ENCODE results near the gene CACNA2D1. TPM values are rescaled to one million over a fixed set of nuclear protein-coding genes. Genes with fewer than 3 reads are reported as not detected.

CACNA2D1 gene
- total RNA-seq, 4 donors from 2014 or later, result 17.7 to 22.0 (median 18.4) TPM

DNA sequence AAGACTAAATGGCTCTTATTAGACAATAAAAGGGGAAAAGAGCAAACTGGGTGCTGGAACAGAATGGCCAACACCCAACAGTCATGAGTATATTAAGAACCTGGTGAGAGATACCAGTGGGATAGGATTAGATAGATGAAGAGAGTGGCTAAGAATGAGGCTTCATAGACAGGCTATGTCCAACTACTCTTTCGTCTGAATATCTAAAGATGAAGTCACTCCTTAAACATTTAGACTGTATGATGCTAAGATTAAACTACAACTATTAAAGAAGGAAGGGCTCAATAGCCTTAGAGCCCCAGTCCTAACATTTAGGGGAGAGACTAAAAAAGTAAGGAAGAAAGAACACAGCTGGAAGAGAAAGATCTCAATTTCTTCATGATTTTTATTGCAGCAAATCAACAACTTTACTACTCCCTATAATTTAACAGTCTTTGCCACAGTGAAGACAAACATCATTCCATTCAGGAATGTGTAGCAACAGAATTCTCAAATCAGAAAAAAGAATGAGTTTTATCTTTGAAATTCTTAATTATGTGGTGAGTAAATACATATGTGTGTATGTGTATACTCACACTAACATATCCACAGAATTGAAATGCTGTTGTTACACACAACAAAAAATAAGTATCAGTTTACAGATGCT is 45.6 kb downstream of the CACNA2D1 start:
- Histone ChIP-seq H3K4me1 (no peaks in the 10 kb centered on the region), H3K4me3 (no peak overlapping the region), H3K27ac (no peak overlapping the region), H3K36me3 (peaks cover 0 to 5% (median 0%) of the 10 kb centered on the region in 3 donors), H3K27me3 (no peaks in the 10 kb centered on the region), H3K9me3 (no peaks in the 10 kb centered on the region)
- DNase-seq (ENCODE audit: low spot score in 2 of 2), result no peak
- WGBS, 2 donors, result 61 to 69% methylated on average over 1 of the region's 1 CpG
- no peak for TF ChIP-seq EP300 (IDR thresholded peaks at IDR 0.05)
- TF ChIP-seq CTCF (IDR thresholded peaks at IDR 0.05), result no peak
- TF ChIP-seq POLR2A (IDR thresholded peaks at IDR 0.05), result no peak

DNA sequence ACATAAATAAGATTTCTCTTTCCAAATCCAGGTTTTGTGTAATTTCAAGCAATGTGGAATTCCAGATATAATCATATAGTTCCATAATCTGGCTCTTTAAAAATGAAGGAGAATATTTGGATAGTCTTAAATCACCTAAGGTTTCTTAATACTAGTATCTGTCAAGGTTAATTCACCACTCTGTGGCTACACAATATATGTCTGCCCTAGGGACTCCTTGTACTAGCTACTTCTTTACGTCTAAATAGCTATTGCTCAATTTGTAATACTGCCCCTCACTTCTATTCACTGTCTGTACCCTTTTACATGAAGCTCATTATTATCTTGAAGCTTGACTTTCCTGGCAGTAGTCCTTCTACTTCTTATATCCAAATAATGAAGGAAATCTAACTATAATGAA is 47.2 kb downstream of the CACNA2D1 start:
- Histone ChIP-seq H3K36me3 (no peaks in the 10 kb centered on the region), H3K27ac (no peak overlapping the region), H3K4me1 (no peaks in the 10 kb centered on the region), H3K9me3 (peaks cover 0 to 4% (median 0%) of the 10 kb centered on the region in 4 donors), H3K4me3 (no peak overlapping the region), H3K27me3 (no peaks in the 10 kb centered on the region)
- 85 to 93% methylated on average over 1 of the region's 1 CpG for WGBS, 2 donors
- no peak for TF ChIP-seq POLR2A (IDR thresholded peaks at IDR 0.05)
- TF ChIP-seq CTCF (IDR thresholded peaks at IDR 0.05), result no peak
- TF ChIP-seq EP300 (IDR thresholded peaks at IDR 0.05), result no peak
- DNase-seq (ENCODE audit: low spot score in 2 of 2), result no peak

- H3K4me1 ChIP-seq, result no peaks in the 10 kb centered on the region
- peaks cover 0 to 4% (median 0%) of the 10 kb centered on the region in 4 donors for H3K9me3 ChIP-seq
- TF ChIP-seq EP300 (IDR thresholded peaks at IDR 0.05) (no peak), CTCF (IDR thresholded peaks at IDR 0.05) (no peak), POLR2A (IDR thresholded peaks at IDR 0.05) (no peak)
- no peak overlapping the region for H3K27ac ChIP-seq
- no peaks in the 10 kb centered on the region for H3K27me3 ChIP-seq
- WGBS, 2 donors, result 94 to 99% methylated on average over 4 of the region's 4 CpGs
- H3K4me3 ChIP-seq, result no peak overlapping the region
- no peaks in the 10 kb centered on the region for H3K36me3 ChIP-seq
- DNase-seq (ENCODE audit: low spot score in 2 of 2), result no peak
Measured at GRCh38 chr7:82395147-82395546, 48.4 kb downstream of the CACNA2D1 start.

DNA sequence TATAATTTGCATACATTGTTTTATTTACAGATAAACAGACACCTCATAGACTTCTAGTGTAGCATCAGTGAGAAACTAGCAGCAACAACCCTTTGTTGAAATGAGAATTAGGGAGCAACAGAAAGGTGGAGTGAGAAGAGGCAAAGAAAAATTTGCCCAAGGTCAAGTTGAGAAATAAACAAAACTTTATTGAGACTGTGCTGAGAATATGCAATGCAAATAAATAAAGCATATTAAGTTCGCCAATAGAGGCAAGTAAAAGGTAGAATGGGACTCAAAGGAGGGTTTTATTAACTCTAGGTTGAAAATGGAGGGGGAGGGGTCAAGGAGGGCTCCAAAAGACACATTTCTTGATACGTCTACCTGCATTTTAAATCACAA is 49.7 kb downstream of the CACNA2D1 start:
- H3K36me3 ChIP-seq, result no peaks in the 10 kb centered on the region
- H3K27me3 ChIP-seq, result no peaks in the 10 kb centered on the region
- H3K9me3 ChIP-seq, result peaks cover 0 to 4% (median 0%) of the 10 kb centered on the region in 4 donors
- no peak overlapping the region for H3K27ac ChIP-seq
- 92% methylated on average over 2 of the region's 2 CpGs for WGBS, 2 donors
- no peak overlapping the region for H3K4me3 ChIP-seq
- DNase-seq (ENCODE audit: low spot score in 2 of 2), result no peak
- H3K4me1 ChIP-seq, result no peaks in the 10 kb centered on the region
- TF ChIP-seq CTCF (IDR thresholded peaks at IDR 0.05) (no peak), POLR2A (IDR thresholded peaks at IDR 0.05) (no peak), EP300 (IDR thresholded peaks at IDR 0.05) (no peak)

- 84 to 86% methylated on average over 4 of the region's 4 CpGs for WGBS, 2 donors
- no peak for TF ChIP-seq POLR2A (IDR thresholded peaks at IDR 0.05)
- TF ChIP-seq CTCF (IDR thresholded peaks at IDR 0.05), result no peak
- no peak for TF ChIP-seq EP300 (IDR thresholded peaks at IDR 0.05)
- H3K4me3 ChIP-seq, result no peak overlapping the region
Measured at GRCh38 chr7:82393076-82393839, 50.3 kb downstream of the CACNA2D1 start.

More at GRCh38 chr7:82393076-82393839, 50.3 kb downstream of the CACNA2D1 start:
- Histone ChIP-seq H3K4me1 (peaks cover 0 to 3% (median 0%) of the 10 kb centered on the region in 4 donors), H3K27me3 (no peaks in the 10 kb centered on the region), H3K27ac (no peak overlapping the region), H3K36me3 (no peaks in the 10 kb centered on the region), H3K9me3 (peaks cover 0 to 4% (median 0%) of the 10 kb centered on the region in 4 donors)
- DNase-seq (ENCODE audit: low spot score in 2 of 2), result no peak
